ENCODE data around the gene RALGAPA2. TPM values are rescaled to one million over a fixed set of nuclear protein-coding genes. Genes with fewer than 3 reads are reported as not detected.
A peak's percentile ranks its signal among the peaks of the same experiment; 100 is the strongest.

RALGAPA2 gene
- total RNA-seq, 1 experiment from 2014 or later: 9.8 TPM

GRCh38 chr20:20452254-20452676, 260.2 kb downstream of the RALGAPA2 start:
- intact Hi-C loops (cut with micrococcal nuclease): loop anchor here (5.0 kb wide), 1 partner anchor 90 kb away; no protein-coding TSS in a partner anchor
- Histone ChIP-seq H3K36me3 (ENCODE audit: low read depth, low read length) (no peaks in the 10 kb centered on the region), H3K27ac (ENCODE audit: low read length) (no peak overlapping the region; the same call in 1 of the 2 replicates), H3K27me3 (ENCODE audit: low read length) (no peaks in the 10 kb centered on the region), H3K4me2 (ENCODE audit: low read length) (peak overlapping the region; percentile 35), H3K9ac (ENCODE audit: low read length) (no peak overlapping the region), H3K4me3 (ENCODE audit: low read length) (no peak overlapping the region), H3K79me2 (ENCODE audit: low read length) (no peaks in the 10 kb centered on the region), H3K9me2 (replicated peaks; ENCODE audit: low read length) (no peaks in the 10 kb centered on the region), H3K9me3 (ENCODE audit: low read length) (no peaks in the 10 kb centered on the region), H3K4me1 (ENCODE audit: insufficient read depth, low read length) (peaks cover 34% of the 10 kb centered on the region), H3F3A (ENCODE audit: low read length, unreplicated experiment) (peaks cover 4% of the 10 kb centered on the region), H2AFZ (ENCODE audit: low read length) (peak overlapping the region; percentile 52), H4K20me1 (ENCODE audit: low read length) (no peaks in the 10 kb centered on the region)
- POLR2A ChIA-PET (ENCODE audit: unreplicated experiment): no interaction called here
- peak; percentile 89 for DNase-seq
- BruUV-seq (replicated peaks): no TSS peak
- ATAC-seq: peak; percentile 94
- CTCF ChIA-PET: interaction anchor here (0.5 kb wide), 1 partner anchor 36 kb away, joined by 3 read pairs; no protein-coding TSS in a partner anchor
- TF ChIP-seq, protein P1, sequence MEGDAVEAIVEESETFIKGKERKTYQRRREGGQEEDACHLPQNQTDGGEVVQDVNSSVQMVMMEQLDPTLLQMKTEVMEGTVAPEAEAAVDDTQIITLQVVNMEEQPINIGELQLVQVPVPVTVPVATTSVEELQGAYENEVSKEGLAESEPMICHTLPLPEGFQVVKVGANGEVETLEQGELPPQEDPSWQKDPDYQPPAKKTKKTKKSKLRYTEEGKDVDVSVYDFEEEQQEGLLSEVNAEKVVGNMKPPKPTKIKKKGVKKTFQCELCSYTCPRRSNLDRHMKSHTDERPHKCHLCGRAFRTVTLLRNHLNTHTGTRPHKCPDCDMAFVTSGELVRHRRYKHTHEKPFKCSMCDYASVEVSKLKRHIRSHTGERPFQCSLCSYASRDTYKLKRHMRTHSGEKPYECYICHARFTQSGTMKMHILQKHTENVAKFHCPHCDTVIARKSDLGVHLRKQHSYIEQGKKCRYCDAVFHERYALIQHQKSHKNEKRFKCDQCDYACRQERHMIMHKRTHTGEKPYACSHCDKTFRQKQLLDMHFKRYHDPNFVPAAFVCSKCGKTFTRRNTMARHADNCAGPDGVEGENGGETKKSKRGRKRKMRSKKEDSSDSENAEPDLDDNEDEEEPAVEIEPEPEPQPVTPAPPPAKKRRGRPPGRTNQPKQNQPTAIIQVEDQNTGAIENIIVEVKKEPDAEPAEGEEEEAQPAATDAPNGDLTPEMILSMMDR (conservative IDR thresholded peaks at IDR 0.05; ENCODE audit: low read depth, low read length): 0 out of 2 replicates have a peak, but pooled peaks have one; percentile 19
- TF ChIP-seq EZH2phosphoT487 (IDR thresholded peaks at IDR 0.05; ENCODE audit: borderline replicate concordance, low read length): no peak

DNA sequence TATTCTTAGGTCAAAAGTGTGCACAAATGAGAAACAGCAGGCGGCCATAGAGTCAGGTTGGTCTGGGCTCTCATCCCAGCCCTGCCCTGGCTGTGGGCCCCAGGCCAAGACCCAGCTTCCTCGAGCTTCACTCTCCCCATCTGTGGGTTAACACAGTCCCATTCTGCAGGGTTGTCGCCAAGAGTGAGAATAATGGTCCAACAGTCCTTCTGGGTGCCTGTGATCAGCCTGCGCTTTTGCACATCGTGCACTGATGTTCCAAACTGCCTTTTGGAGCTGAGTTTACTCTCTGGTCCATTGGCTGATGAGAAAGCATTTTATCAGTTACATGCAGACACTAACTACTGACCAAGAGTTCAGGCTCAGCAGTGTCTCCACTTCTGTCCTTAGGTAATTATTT, 261.9 kb downstream of the RALGAPA2 start:
- BruUV-seq (replicated peaks): no TSS peak

GRCh38 chr20:20448881-20449280, 263.6 kb downstream of the RALGAPA2 start:
- ATAC-seq (no peak), DNase-seq (no peak)
- Histone ChIP-seq H3K79me2 (ENCODE audit: low read length) (no peaks in the 10 kb centered on the region), H3K9ac (ENCODE audit: low read length) (no peak overlapping the region), H3K4me1 (ENCODE audit: insufficient read depth, low read length) (peaks cover 23% of the 10 kb centered on the region), H3F3A (ENCODE audit: low read length, unreplicated experiment) (no peaks in the 10 kb centered on the region), H3K36me3 (ENCODE audit: low read depth, low read length) (no peaks in the 10 kb centered on the region), H2AFZ (ENCODE audit: low read length) (no peak overlapping the region), H4K20me1 (ENCODE audit: low read length) (no peaks in the 10 kb centered on the region), H3K4me3 (ENCODE audit: low read length) (no peak overlapping the region), H3K27ac (ENCODE audit: low read length) (no peak overlapping the region), H3K9me2 (replicated peaks; ENCODE audit: low read length) (no peaks in the 10 kb centered on the region), H3K4me2 (ENCODE audit: low read length) (no peak overlapping the region), H3K9me3 (ENCODE audit: low read length) (no peaks in the 10 kb centered on the region), H3K27me3 (ENCODE audit: low read length) (no peaks in the 10 kb centered on the region)
- TF ChIP-seq EZH2 (IDR thresholded peaks at IDR 0.05; ENCODE audit: low read length, unreplicated experiment): no peak
- TF ChIP-seq EZH2phosphoT487 (IDR thresholded peaks at IDR 0.05; ENCODE audit: borderline replicate concordance, low read length): no peak
- TF ChIP-seq, protein P1 (conservative IDR thresholded peaks at IDR 0.05; ENCODE audit: low read depth, low read length): no peak
- intact Hi-C loops (cut with micrococcal nuclease): no loop called here
- BruUV-seq (replicated peaks): no TSS peak
- ChIA-PET POLR2A (ENCODE audit: unreplicated experiment) (no interaction called here), CTCF (interaction anchor here (0.6 kb wide), 1 partner anchor 731 kb away, joined by 6 read pairs; no protein-coding TSS in a partner anchor)

More for the DNA sequence above, 261.9 kb downstream of the RALGAPA2 start:
- Histone ChIP-seq H3K9me3 (ENCODE audit: low read length) (no peaks in the 10 kb centered on the region), H3K27me3 (ENCODE audit: low read length) (no peaks in the 10 kb centered on the region), H4K20me1 (ENCODE audit: low read length) (no peaks in the 10 kb centered on the region), H3K4me1 (ENCODE audit: insufficient read depth, low read length) (peaks cover 23% of the 10 kb centered on the region), H3K9me2 (replicated peaks; ENCODE audit: low read length) (no peaks in the 10 kb centered on the region), H3K4me3 (ENCODE audit: low read length) (no peak overlapping the region), H2AFZ (ENCODE audit: low read length) (no peak overlapping the region), H3F3A (ENCODE audit: low read length, unreplicated experiment) (no peaks in the 10 kb centered on the region), H3K27ac (ENCODE audit: low read length) (no peak overlapping the region), H3K79me2 (ENCODE audit: low read length) (no peaks in the 10 kb centered on the region), H3K9ac (ENCODE audit: low read length) (no peak overlapping the region), H3K36me3 (ENCODE audit: low read depth, low read length) (no peaks in the 10 kb centered on the region), H3K4me2 (ENCODE audit: low read length) (no peak overlapping the region)
- ChIA-PET POLR2A (ENCODE audit: unreplicated experiment) (no interaction called here), CTCF (no interaction called here)
- TF ChIP-seq, protein P1 (conservative IDR thresholded peaks at IDR 0.05; ENCODE audit: low read depth, low read length): no peak
- no peak for TF ChIP-seq EZH2phosphoT487 (IDR thresholded peaks at IDR 0.05; ENCODE audit: borderline replicate concordance, low read length)
- TF ChIP-seq EZH2 (IDR thresholded peaks at IDR 0.05; ENCODE audit: low read length, unreplicated experiment): no peak
- intact Hi-C loops (cut with micrococcal nuclease): loop anchor here (5.0 kb wide), 1 partner anchor 88 kb away; no protein-coding TSS in a partner anchor
- no peak for DNase-seq
- peak; percentile 27 for ATAC-seq
